Measurements from ENCODE around the gene SLC35A2.
"Not testable (repeated sequence)": the region's sequence is repeated elsewhere in the genome, so short reads cannot be mapped to it uniquely, and the experiment has no call there.

SLC35A2 gene

GRCh38 chrX:48902776-48903175, 8.7 kb downstream of the SLC35A2 start:
- no peak for DNase-seq (ENCODE audit: low read depth in 3 of 3)

DNA sequence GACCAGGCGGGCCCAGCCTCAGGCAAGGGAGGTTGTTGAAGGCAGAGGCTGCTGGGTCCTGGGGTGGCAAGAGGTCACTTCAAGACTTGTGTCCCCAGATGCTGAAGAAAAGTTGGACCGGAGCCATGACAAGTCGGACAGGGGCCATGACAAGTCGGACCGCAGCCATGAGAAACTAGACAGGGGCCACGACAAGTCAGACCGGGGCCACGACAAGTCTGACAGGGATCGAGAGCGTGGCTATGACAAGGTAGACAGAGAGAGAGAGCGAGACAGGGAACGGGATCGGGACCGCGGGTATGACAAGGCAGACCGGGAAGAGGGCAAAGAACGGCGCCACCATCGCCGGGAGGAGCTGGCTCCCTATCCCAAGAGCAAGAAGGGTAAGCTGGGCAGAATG, 9.3 kb downstream of the SLC35A2 start:
- no peak for DNase-seq (ENCODE audit: low read depth in 3 of 3)

DNA sequence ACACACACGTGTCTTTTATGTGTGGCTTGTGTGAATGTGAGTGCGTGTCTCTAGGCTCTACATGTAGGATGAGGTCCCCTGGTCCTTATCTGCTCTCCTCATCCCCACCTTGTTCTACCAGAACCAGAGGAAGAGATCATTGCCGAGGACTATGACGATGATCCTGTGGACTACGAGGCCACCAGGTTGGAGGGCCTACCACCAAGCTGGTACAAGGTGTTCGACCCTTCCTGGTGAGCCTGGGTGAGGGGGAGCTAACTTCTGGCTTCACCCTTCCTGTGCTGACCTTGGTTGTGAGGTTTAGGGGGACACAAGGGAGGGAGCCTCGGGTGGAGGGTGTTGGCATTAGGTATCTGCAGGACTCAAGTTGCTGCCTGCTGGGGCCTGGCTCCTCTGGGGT, 10.4 kb downstream of the SLC35A2 start:
- DNase-seq (ENCODE audit: low read depth in 3 of 3), result no peak

DNA sequence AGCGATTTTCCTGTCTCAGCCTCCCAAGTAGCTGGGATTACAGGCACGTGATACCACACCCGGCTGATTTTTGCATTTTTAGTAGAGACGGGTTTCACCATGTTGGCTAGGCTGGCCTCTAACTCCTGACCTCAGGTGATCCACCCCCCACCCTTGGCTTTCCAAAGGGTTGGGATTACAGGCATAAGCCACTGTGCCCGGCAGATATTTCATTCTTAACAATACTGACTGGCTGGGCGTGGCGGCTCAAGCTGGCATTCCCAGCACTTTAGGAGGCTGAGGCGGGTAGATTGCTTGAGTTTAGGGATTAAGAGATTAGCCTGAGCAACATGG, 12.4 kb downstream of the SLC35A2 start:
- no peak for DNase-seq (ENCODE audit: low read depth in 3 of 3)

GRCh38 chrX:48897625-48898306, 13.7 kb downstream of the SLC35A2 start, which contains the start of the genes PQBP1 and TIMM17B:
Gene PQBP1 (plus strand): TSS chrX:48897930. CDS start chrX:48898510, 580 bp downstream.
Gene TIMM17B (minus strand): TSS chrX:48897768. CDS start chrX:48897749, 19 bp downstream.
- peak; percentile 72 to 84 (median 76) for DNase-seq (ENCODE audit: low read depth in 3 of 3)

DNA sequence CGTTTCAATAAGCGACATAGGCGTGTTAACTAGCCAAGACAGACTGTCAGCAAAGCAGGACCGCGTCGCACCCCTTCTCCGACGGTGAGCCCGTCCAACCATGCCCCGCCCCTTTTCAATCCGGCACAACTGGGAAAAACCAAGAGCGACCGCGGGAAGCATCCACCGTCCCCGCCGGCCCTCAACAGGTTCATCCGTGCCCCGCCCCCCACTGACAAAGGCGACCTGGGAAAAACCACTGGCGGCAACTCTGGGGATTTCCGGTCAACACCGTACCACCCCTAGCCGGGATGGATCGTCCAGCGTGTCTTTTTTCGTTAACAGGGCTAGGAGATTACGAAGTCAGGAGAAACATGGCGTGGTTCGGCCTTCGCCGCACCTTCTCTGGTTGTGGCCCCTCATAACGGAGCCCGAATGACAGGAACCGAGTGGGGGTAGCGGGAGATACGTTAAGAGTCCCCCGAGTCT, 14.3 kb downstream of the SLC35A2 start:
- DNase-seq (ENCODE audit: low read depth in 3 of 3), result peak in 2 of 3 experiments; percentile 54 to 61

GRCh38 chrX:48896611-48897011, 14.8 kb downstream of the SLC35A2 start:
- DNase-seq (ENCODE audit: low read depth in 3 of 3), result no peak

GRCh38 chrX:48894891-48895290, 16.6 kb downstream of the SLC35A2 start:
- DNase-seq (ENCODE audit: low read depth in 3 of 3), result no peak

- no peak for DNase-seq (ENCODE audit: low read depth in 3 of 3)
Observed at GRCh38 chrX:48893556-48894348, 17.7 kb downstream of the SLC35A2 start.

GRCh38 chrX:48892896-48893295, 18.6 kb downstream of the SLC35A2 start:
- no peak for DNase-seq (ENCODE audit: low read depth in 3 of 3)

DNA sequence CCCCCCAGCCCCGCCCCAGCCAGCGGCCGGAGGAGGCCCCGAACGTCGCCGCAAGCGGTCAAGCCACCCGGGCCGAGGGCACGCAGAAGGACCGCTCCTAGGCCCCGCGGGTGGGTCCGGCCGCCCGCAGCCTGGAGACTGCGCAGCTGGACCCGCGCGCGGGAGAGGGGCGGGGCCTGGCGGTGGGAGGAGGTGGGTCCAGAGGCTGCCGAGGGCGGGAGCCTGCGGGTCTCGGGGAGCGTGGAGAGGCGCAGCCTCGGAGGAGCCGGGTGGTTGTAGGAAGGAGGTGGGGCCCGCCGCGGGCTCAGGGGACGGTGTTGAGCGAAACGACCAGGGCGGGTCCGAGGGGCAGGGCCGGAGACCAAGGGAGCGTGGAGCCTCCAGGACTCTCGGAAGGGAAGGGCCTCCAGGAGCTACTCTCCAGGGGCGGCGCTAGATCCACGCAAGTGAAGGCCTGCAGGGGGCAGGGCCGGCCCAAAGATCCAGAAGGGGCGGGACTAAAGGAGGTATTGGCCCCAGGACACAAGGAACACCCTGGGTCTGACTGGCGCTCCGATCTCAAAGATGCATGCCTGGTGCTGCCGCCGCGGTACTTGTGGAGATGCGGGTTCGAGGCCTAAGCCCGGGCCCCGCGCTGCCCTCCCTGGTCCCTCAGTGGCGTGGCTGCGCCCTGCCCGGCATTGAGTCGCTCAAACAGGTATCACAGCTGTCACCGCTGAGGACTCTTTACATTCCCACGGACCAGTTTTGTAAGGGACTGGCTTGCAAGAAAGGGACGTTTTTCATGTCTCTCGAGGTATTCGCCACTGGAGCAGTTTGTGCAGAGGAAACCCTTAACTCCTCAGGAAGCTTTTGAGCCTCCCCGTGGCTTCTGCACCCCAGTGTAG, 19.8 kb downstream of the SLC35A2 start:
- peak; percentile 40 to 75 (median 49) for DNase-seq (ENCODE audit: low read depth in 3 of 3)

DNA sequence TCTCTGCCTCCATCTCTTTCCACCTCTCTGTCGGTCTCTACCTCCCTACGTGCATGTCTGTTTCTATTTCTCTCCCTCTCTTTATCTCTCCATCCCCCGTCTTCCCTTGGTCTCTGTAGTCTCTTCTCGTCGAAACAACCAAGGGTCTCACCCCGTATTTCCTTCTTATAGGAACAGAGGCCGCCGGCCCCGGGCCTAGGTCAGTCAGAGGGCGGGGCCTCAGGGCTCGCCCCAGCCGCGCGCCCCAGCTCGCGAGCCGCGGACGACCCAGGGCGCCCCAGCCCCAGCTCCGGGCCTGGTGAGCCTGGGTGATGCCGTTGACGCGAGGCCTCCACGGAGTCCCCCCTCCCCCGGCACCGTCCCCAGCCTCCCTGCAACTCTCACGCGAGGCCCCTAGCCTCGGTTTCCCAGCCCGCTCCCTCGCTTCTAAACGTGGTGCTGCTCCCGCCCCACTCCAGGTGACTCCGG, 20.5 kb downstream of the SLC35A2 start:
- DNase-seq (ENCODE audit: low read depth in 3 of 3), result peak in 1 of 3 experiments; percentile 13

- DNase-seq (ENCODE audit: low read depth in 3 of 3), result peak in 1 of 3 experiments; percentile 16
Observed at GRCh38 chrX:48890296-48890925, 21.0 kb downstream of the SLC35A2 start.

GRCh38 chrX:48886586-48886985, 24.9 kb downstream of the SLC35A2 start:
- not testable (repeated sequence) for DNase-seq (ENCODE audit: low read depth in 3 of 3)

- no peak for DNase-seq (ENCODE audit: low read depth in 3 of 3)
Observed at GRCh38 chrX:48883729-48884128, 27.7 kb downstream of the SLC35A2 start.

DNA sequence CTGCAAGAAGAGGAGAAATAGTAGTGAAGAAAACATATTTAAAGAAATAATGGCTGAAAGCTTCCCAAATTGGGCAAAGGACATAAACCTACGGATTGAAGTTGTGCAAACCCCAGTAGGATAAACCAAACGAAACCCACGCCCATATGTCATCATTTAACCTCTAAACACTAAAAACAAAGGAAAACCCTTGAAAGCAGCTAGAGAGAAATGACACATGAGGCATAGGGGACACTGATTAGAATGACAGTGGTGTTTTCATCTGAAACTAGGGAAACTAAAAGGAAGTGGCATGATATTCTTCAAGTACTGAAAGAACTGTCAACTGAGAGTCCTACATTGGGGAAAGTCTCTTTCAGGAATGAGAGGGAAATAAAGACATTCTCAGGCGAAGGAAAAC, 34.5 kb downstream of the SLC35A2 start:
- not testable (repeated sequence) for DNase-seq (ENCODE audit: low read depth in 3 of 3)

DNA sequence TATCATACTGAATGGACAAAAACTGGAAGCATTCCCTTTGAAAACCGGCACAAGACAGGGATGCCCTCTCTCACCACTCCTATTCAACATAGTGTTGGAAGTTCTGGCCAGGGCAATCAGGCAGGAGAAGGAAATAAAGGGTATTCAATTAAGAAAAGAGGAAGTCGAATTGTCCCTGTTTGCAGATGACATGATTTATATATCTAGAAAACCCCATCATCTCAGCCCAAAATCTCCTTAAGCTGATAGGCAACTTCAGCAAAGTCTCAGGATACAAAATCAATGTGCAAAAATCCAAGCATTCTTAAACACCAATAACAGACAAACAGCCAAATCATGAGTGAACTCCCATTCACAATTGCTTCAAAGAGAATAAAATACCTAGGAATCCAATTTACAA, 39.4 kb downstream of the SLC35A2 start:
- DNase-seq (ENCODE audit: low read depth in 3 of 3), result not testable (repeated sequence)

DNA sequence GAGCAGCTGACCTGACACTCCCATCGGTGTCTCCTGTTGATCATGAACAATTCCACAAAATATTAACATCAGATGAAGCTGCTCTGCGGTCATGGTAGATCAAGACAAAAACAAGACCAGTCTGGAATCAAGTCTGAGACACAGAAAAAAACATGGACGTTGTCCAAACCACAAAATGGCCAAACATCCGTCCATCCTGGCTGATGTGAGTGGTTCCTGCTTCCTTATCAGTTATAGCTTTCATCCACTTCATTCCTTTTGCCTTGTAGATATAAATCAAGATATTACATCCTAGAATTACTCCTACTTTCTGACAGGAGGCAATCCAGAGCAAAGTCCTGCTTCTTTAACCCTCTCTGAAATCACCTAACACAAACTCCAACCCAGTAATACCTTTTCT, 47.2 kb downstream of the SLC35A2 start:
- DNase-seq (ENCODE audit: low read depth in 3 of 3), result no peak

- DNase-seq (ENCODE audit: low read depth in 3 of 3), result no peak
Observed at GRCh38 chrX:48854898-48855297, 56.5 kb downstream of the SLC35A2 start.

DNA sequence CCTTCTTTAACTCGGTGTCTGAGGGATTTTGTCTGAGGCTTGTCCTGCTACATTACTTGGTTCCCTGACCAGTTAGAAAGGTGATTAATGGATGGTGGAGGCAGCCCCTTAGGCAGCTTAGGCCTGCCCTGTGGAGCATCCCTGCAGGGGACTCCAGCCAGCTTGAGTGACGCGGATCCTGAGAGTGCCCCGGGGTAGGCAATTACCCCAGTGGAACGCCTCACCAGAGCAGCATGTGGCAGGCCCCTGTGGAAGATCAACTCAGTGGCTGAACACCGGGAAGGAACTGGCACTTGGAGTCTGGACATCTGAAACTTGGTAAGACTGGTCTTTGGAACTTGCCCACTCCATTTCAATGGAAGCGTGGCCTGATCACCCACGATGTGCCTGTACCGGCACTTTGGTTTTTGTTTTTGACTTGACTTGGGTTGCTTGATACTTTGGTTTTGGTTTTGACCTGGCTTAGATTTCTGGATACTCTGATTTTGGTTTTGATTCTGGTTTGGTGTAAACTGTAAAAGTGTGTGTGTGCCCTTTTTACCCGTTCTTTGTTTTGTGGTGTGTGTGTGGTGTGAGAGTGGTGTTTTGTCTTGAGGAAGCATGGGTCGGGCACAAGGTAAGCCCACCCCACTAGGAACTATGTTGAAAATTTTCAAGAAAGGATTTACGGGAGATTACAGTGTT, 57.2 kb downstream of the SLC35A2 start:
- DNase-seq (ENCODE audit: low read depth in 3 of 3), result not testable (repeated sequence)

GRCh38 chrX:48853494-48853893, 58.0 kb downstream of the SLC35A2 start:
- not testable (repeated sequence) for DNase-seq (ENCODE audit: low read depth in 3 of 3)

Data from stimulated activated CD4-positive, alpha-beta T cell treated with anti-CD3 and anti-CD28 coated beads, TNF-alpha, amount 100 ng/mL, for 24 hours (primary cell).